GM10266 (cell line): ENCODE data around the gene NCKAP5.

ENCODE experiments used
- DNase-seq: peaks from one replicate; pipeline ENCODE4 v3.0.0; 2012; ENCODE audit errors: extremely low spot score
- TF ChIP-seq, protein P1 (sequence below): IDR thresholded peaks from 2 replicates; pipeline ENCODE4 v1.5.1; 2012; ENCODE audit warnings: mild to moderate bottlenecking, low read depth; ENCODE audit not compliant: control insufficient read depth, insufficient read depth; ENCODE audit errors: missing control alignments

Gene NCKAP5

GRCh38 chr2:133437492-133437891, 130.8 kb downstream of the NCKAP5 start:
- TF ChIP-seq, protein P1, sequence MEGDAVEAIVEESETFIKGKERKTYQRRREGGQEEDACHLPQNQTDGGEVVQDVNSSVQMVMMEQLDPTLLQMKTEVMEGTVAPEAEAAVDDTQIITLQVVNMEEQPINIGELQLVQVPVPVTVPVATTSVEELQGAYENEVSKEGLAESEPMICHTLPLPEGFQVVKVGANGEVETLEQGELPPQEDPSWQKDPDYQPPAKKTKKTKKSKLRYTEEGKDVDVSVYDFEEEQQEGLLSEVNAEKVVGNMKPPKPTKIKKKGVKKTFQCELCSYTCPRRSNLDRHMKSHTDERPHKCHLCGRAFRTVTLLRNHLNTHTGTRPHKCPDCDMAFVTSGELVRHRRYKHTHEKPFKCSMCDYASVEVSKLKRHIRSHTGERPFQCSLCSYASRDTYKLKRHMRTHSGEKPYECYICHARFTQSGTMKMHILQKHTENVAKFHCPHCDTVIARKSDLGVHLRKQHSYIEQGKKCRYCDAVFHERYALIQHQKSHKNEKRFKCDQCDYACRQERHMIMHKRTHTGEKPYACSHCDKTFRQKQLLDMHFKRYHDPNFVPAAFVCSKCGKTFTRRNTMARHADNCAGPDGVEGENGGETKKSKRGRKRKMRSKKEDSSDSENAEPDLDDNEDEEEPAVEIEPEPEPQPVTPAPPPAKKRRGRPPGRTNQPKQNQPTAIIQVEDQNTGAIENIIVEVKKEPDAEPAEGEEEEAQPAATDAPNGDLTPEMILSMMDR, result no peak
- DNase-seq, result no peak

GRCh38 chr2:133434959-133435668, 133.1 kb downstream of the NCKAP5 start:
- TF ChIP-seq, protein P1, result no peak
- DNase-seq, result no peak

GRCh38 chr2:133433455-133434451, 134.5 kb downstream of the NCKAP5 start:
- DNase-seq, result no peak
- TF ChIP-seq, protein P1, result no peak

GRCh38 chr2:133432778-133433177, 135.5 kb downstream of the NCKAP5 start:
- TF ChIP-seq, protein P1, result no peak
- DNase-seq, result no peak

- no peak for DNase-seq
- TF ChIP-seq, protein P1, result no peak
Observed at GRCh38 chr2:133431289-133431688, 137.0 kb downstream of the NCKAP5 start.

- DNase-seq, result no peak
- TF ChIP-seq, protein P1, result no peak
Observed at GRCh38 chr2:133426791-133427190, 141.5 kb downstream of the NCKAP5 start.

DNA sequence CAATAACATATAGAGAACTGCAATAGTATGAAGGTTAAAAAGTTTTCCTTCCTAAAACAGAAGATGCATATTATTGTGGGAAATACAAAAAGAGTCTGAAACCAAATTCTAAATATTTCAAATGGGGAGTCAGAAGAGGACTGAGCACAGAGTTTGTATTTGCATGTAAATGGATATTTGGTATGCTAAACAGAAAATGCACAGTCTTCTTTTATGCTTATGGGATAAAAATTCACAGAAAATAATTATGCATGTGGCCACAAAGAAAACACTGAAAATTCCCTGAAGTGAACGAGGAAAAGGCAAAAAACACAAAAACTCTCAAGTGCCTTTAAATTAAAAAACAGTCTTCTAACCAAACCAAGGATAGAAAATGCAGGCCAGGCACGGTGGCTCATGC, 142.7 kb downstream of the NCKAP5 start:
- TF ChIP-seq, protein P1, result no peak
- DNase-seq, result no peak
